ENCODE measurements around the gene DNM3. TPM values are rescaled to one million over a fixed set of nuclear protein-coding genes. Genes with fewer than 3 reads are reported as not detected.

Gene DNM3
- total RNA-seq, 1 experiment from 2014 or later, result 2.7 TPM

DNA sequence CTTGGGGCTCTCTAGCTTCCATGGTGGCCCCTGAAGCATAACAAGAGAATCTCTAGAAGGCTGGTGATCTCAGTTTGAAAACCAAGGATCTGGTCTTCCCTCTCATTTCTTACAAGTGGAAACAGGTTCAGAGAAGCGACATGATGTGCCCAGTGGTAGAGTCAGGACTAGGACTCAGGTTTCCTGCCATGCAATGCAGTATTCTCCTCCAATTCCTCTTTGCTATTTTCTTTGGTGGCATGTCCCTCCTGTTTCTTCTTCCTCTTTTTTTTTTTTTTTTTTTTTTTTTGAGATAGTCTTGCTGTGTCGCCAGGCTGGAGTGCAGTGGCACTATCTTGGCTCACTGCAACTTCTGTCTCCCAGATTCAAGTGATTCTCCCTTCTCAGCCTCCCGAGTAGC is 383.6 kb downstream of the DNM3 start:
- H3K4me1 Mint-ChIP-seq, result no peaks in the 10 kb centered on the region
- Histone ChIP-seq H4K5ac (ENCODE audit: insufficient read length, low read depth, low read length) (no peak overlapping the region), H4K8ac (replicated peaks; ENCODE audit: insufficient read length, low read depth, low read length) (no peak overlapping the region), H3K56ac (ENCODE audit: insufficient read length, low read depth, low read length) (no peak overlapping the region), H3K4ac (ENCODE audit: low read depth, low read length) (no peak overlapping the region), H4K91ac (ENCODE audit: insufficient read length, low read depth, low read length) (no peak overlapping the region), H3K23me2 (ENCODE audit: insufficient read length, low read depth, low read length, poor library complexity, severe bottlenecking) (no peaks in the 10 kb centered on the region), H3K79me2 (ENCODE audit: insufficient read depth, low read length) (no peaks in the 10 kb centered on the region), H2AK5ac (ENCODE audit: insufficient read length, low read length) (no peak overlapping the region), H3K27me3 (ENCODE audit: insufficient read depth, low read length) (no peaks in the 10 kb centered on the region), H3K4me1 (ENCODE audit: insufficient read depth, low read length) (no peaks in the 10 kb centered on the region), H2BK120ac (ENCODE audit: low read depth, low read length, poor library complexity, severe bottlenecking) (no peak overlapping the region), H3K27ac (ENCODE audit: insufficient read length, low read depth, low read length) (no peak overlapping the region), H2BK15ac (ENCODE audit: low read depth, low read length) (no peak overlapping the region), H2BK20ac (ENCODE audit: low read depth, low read length, poor library complexity, severe bottlenecking) (no peak overlapping the region), H3K23ac (ENCODE audit: insufficient read length, low read depth, low read length) (no peak overlapping the region), H2BK12ac (ENCODE audit: insufficient read length, low read depth, low read length) (no peak overlapping the region), H2BK5ac (ENCODE audit: insufficient read length, low read length) (no peak overlapping the region), H3K9ac (ENCODE audit: extremely low read depth, insufficient read length, low read length) (no peak overlapping the region), H3K14ac (ENCODE audit: insufficient read depth, low read length) (no peak overlapping the region), H2AFZ (ENCODE audit: low read length) (no peak overlapping the region), H3K9me3 (ENCODE audit: control insufficient read depth, low read depth, low read length) (no peaks in the 10 kb centered on the region), H3K79me1 (ENCODE audit: insufficient read depth, low read depth, low read length, poor library complexity, severe bottlenecking) (no peaks in the 10 kb centered on the region), H3T11ph (ENCODE audit: low read length) (no peak overlapping the region), H3K18ac (ENCODE audit: insufficient read length, low read depth, low read length) (no peak overlapping the region), H4K20me1 (ENCODE audit: control insufficient read depth, insufficient read depth, insufficient read length) (no peaks in the 10 kb centered on the region), H3K4me2 (ENCODE audit: insufficient read depth, insufficient read length, low read length) (no peak overlapping the region)
- no peaks in the 10 kb centered on the region for H3K27me3 Mint-ChIP-seq (ENCODE audit: low read depth)
- WGBS (ENCODE audit: extremely low coverage, insufficient read length, low lambda C conversion rate), result no CpG with 5 or more reads among the region's 3 CpGs
- H3K27ac Mint-ChIP-seq, result no peak overlapping the region
- H3K9me3 Mint-ChIP-seq, result no peaks in the 10 kb centered on the region
- H3K36me3 Mint-ChIP-seq (ENCODE audit: insufficient read depth in 1 of 3, low read depth in 3 of 3), result no peaks in the 10 kb centered on the region
- no peak overlapping the region for H3K4me3 Mint-ChIP-seq
- no peak for DNase-seq
- TF ChIP-seq, protein P1, sequence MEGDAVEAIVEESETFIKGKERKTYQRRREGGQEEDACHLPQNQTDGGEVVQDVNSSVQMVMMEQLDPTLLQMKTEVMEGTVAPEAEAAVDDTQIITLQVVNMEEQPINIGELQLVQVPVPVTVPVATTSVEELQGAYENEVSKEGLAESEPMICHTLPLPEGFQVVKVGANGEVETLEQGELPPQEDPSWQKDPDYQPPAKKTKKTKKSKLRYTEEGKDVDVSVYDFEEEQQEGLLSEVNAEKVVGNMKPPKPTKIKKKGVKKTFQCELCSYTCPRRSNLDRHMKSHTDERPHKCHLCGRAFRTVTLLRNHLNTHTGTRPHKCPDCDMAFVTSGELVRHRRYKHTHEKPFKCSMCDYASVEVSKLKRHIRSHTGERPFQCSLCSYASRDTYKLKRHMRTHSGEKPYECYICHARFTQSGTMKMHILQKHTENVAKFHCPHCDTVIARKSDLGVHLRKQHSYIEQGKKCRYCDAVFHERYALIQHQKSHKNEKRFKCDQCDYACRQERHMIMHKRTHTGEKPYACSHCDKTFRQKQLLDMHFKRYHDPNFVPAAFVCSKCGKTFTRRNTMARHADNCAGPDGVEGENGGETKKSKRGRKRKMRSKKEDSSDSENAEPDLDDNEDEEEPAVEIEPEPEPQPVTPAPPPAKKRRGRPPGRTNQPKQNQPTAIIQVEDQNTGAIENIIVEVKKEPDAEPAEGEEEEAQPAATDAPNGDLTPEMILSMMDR (conservative IDR thresholded peaks at IDR 0.05), result no peak
